Osteoblast (primary cell): Measurements from ENCODE around the gene SMAD7. TPM values are rescaled to one million over a fixed set of nuclear protein-coding genes. Genes with fewer than 3 reads are reported as not detected.

Experiments
- DNase-seq: peaks from one replicate; pipeline ENCODE4 v3.0.0; 2011; ENCODE audit warnings: low spot score, mixed read lengths; ENCODE audit not compliant: insufficient read length; ENCODE audit errors: missing footprints
- H2AFZ ChIP-seq: 2 replicates; pipeline ENCODE4 v1.6.0; 2011; ENCODE audit warnings: mild to moderate bottlenecking, low read length
- H3K27ac ChIP-seq: 2 replicates; pipeline ENCODE4 v1.5.1; 2011; ENCODE audit warnings: mild to moderate bottlenecking, low read depth, low read length, moderate library complexity
- H3K27me3 ChIP-seq: 2 replicates; pipeline ENCODE4 v1.6.0; 2012; ENCODE audit warnings: mild to moderate bottlenecking, control low read depth, inconsistent platforms, low read length, moderate library complexity; ENCODE audit not compliant: insufficient read depth
- H3K36me3 ChIP-seq: 2 replicates; pipeline ENCODE4 v1.5.1; 2011; ENCODE audit warnings: mild to moderate bottlenecking, low read length, control low read depth, moderate library complexity; ENCODE audit not compliant: insufficient read depth
- H3K4me1 ChIP-seq: 2 replicates; pipeline ENCODE4 v1.5.1; 2011; ENCODE audit warnings: mild to moderate bottlenecking, low read length, control low read depth, moderate library complexity; ENCODE audit not compliant: insufficient read depth
- H3K4me2 ChIP-seq: 2 replicates; pipeline ENCODE4 v1.6.0; 2011; ENCODE audit warnings: mild to moderate bottlenecking, low read length; ENCODE audit not compliant: insufficient read depth
- H3K4me3 ChIP-seq: fragments of 200-600 bp; sonication (generic); 3 replicates; pipeline ENCODE4 v1.5.1; 2012; ENCODE audit warnings: mild to moderate bottlenecking, low read length, inconsistent platforms; ENCODE audit not compliant: insufficient read depth
- H3K79me2 ChIP-seq: 2 replicates; pipeline ENCODE4 v1.6.0; 2012; ENCODE audit warnings: mild to moderate bottlenecking, low read length, control low read depth, inconsistent platforms; ENCODE audit not compliant: insufficient read depth
- H3K9me3 ChIP-seq: 2 replicates; pipeline ENCODE4 v1.5.1; 2011; ENCODE audit warnings: low read depth, low read length, control low read depth
- H4K20me1 ChIP-seq: 2 replicates; pipeline ENCODE4 v1.6.0; 2012; ENCODE audit warnings: mild to moderate bottlenecking, low read length, control low read depth; ENCODE audit not compliant: insufficient read depth
- CTCF ChIP-seq: IDR thresholded peaks from 2 replicates; pipeline ENCODE4 v1.5.1; 2011; ENCODE audit warnings: mild to moderate bottlenecking, low read depth, low read length, moderate library complexity; ENCODE audit errors: extremely low read depth
- total RNA-seq: library from RNA; depleted of rRNA; stranded (reverse); fragments of >200 nt; gene quantifications from 2 replicates; pipeline ENCODE4 v1.2.3, GENCODE V29; 2012

The SMAD7 gene
- total RNA-seq, 1 donor = 76.0 TPM

- Histone ChIP-seq H3K27ac (no peak overlapping the region), H3K27me3 (no peaks in the 10 kb centered on the region), H3K4me1 (peaks cover 40% of the 10 kb centered on the region), H4K20me1 (no peaks in the 10 kb centered on the region), H3K36me3 (no peaks in the 10 kb centered on the region), H3K4me2 (no peak overlapping the region), H3K9me3 (no peaks in the 10 kb centered on the region), H3K4me3 (no peak overlapping the region), H2AFZ (no peak overlapping the region), H3K79me2 (peaks cover 12% of the 10 kb centered on the region)
- no peak for TF ChIP-seq CTCF
- peak; percentile 3 for DNase-seq
Observed at GRCh38 chr18:48991676-48992075, 40.9 kb upstream of the SMAD7 start.

- H3K27me3 ChIP-seq = no peaks in the 10 kb centered on the region
- H3K79me2 ChIP-seq = peaks cover 12% of the 10 kb centered on the region
- peaks cover 38% of the 10 kb centered on the region for H3K4me1 ChIP-seq
- no peak for TF ChIP-seq CTCF
- H3K36me3 ChIP-seq = no peaks in the 10 kb centered on the region
- no peak overlapping the region for H3K4me3 ChIP-seq
- no peaks in the 10 kb centered on the region for H3K9me3 ChIP-seq
- no peak overlapping the region for H2AFZ ChIP-seq
- DNase-seq = peak; percentile 38
- H3K27ac ChIP-seq = peak overlapping the region; percentile 82
- H4K20me1 ChIP-seq = no peaks in the 10 kb centered on the region
- no peak overlapping the region for H3K4me2 ChIP-seq
Observed at GRCh38 chr18:48991319-48991660, 40.5 kb upstream of the SMAD7 start.

- Histone ChIP-seq H3K4me1 (peaks cover 38% of the 10 kb centered on the region), H3K27ac (peak overlapping the region; percentile 82)
Observed at GRCh38 chr18:48990481-48991318, 39.9 kb upstream of the SMAD7 start.

More at GRCh38 chr18:48990481-48991318, 39.9 kb upstream of the SMAD7 start:
- H3K27me3 ChIP-seq = no peaks in the 10 kb centered on the region
- peak overlapping the region; percentile 25 for H3K4me2 ChIP-seq
- H3K4me3 ChIP-seq = no peak overlapping the region
- TF ChIP-seq CTCF = no peak
- no peaks in the 10 kb centered on the region for H4K20me1 ChIP-seq
- peak; percentile 94 for DNase-seq
- H3K36me3 ChIP-seq = no peaks in the 10 kb centered on the region
- peak overlapping the region; percentile 77 for H2AFZ ChIP-seq
- H3K9me3 ChIP-seq = no peaks in the 10 kb centered on the region
- H3K79me2 ChIP-seq = peaks cover 8% of the 10 kb centered on the region
